DOHH2 (cell line): ENCODE measurements around the gene LYRM2.

ENCODE experiments used
- H3F3A ChIP-seq: fragments of 200-600 bp; sonication (generic), shearing (Covaris generic); 2 replicates; pipeline ENCODE4 v1.6.0; 2016; ENCODE audit warnings: antibody characterized with exemption, mild to moderate bottlenecking; ENCODE audit not compliant: control insufficient read depth, insufficient read depth
- H3K27ac ChIP-seq: fragments of 200-600 bp; sonication (generic); 2 replicates; pipeline ENCODE4 v1.5.1; 2014; ENCODE audit warnings: low read depth, mild to moderate bottlenecking, low read length, moderate library complexity
- H3K27me3 ChIP-seq: fragments of 200-600 bp; sonication (generic); 2 replicates; pipeline ENCODE4 v1.6.1; 2014; ENCODE audit warnings: mild to moderate bottlenecking, low read length, mixed read lengths; ENCODE audit not compliant: control insufficient read depth
- H3K36me3 ChIP-seq: fragments of 200-600 bp; sonication (generic); 2 replicates; pipeline ENCODE4 v1.6.1; 2014; ENCODE audit warnings: mild to moderate bottlenecking, low read length, moderate library complexity, mixed read lengths; ENCODE audit not compliant: control insufficient read depth
- H3K4me1 ChIP-seq: fragments of 200-600 bp; sonication (generic); 2 replicates; pipeline ENCODE4 v1.6.1; 2014; ENCODE audit warnings: mild to moderate bottlenecking, low read length, mixed read lengths; ENCODE audit not compliant: control insufficient read depth
- H3K4me2 ChIP-seq: fragments of 200-600 bp; sonication (generic); 2 replicates; pipeline ENCODE4 v1.6.0; 2014; ENCODE audit warnings: mild to moderate bottlenecking, low read length, moderate library complexity
- H3K4me3 ChIP-seq: fragments of 200-600 bp; sonication (generic); 2 replicates; pipeline ENCODE4 v1.5.1; 2014; ENCODE audit warnings: mild to moderate bottlenecking, low read length, mixed read lengths
- H3K79me2 ChIP-seq: fragments of 200-600 bp; sonication (generic); 2 replicates; pipeline ENCODE4 v1.6.1; 2014; ENCODE audit warnings: mild to moderate bottlenecking, low read length, mixed read lengths; ENCODE audit not compliant: control insufficient read depth
- H3K9me2 ChIP-seq: fragments of 200-600 bp; sonication (generic); replicated peaks from 2 replicates; pipeline ENCODE4 v1.6.1; 2014; ENCODE audit warnings: mild to moderate bottlenecking, low read length, mixed read lengths; ENCODE audit not compliant: control insufficient read depth
- H3K9me3 ChIP-seq: fragments of 200-600 bp; sonication (generic); 2 replicates; pipeline ENCODE4 v1.6.1; 2014; ENCODE audit warnings: antibody characterized with exemption, low read length, mixed read lengths; ENCODE audit not compliant: control insufficient read depth, insufficient read depth
- H4K20me1 ChIP-seq: fragments of 200-600 bp; sonication (generic); 2 replicates; pipeline ENCODE4 v1.6.0; 2014; ENCODE audit warnings: low read depth, mild to moderate bottlenecking, antibody characterized with exemption, low read length, moderate library complexity; ENCODE audit not compliant: control insufficient read depth, insufficient read depth
- EZH2phosphoT487 ChIP-seq: fragments of 200-600 bp; sonication (generic); IDR thresholded peaks from 2 replicates; pipeline ENCODE4 v1.6.1; 2017; ENCODE audit warnings: borderline replicate concordance, mild to moderate bottlenecking, antibody characterized with exemption, low read length, moderate library complexity, mixed read lengths
- TF ChIP-seq, protein P1 (sequence below): fragments of 200-600 bp; sonication (generic); IDR thresholded peaks from one replicate; pipeline ENCODE4 v1.5.1; 2014; ENCODE audit warnings: antibody characterized with exemption, mild to moderate bottlenecking, low read depth, low read length; ENCODE audit not compliant: poor library complexity, severe bottlenecking

Gene LYRM2

DNA sequence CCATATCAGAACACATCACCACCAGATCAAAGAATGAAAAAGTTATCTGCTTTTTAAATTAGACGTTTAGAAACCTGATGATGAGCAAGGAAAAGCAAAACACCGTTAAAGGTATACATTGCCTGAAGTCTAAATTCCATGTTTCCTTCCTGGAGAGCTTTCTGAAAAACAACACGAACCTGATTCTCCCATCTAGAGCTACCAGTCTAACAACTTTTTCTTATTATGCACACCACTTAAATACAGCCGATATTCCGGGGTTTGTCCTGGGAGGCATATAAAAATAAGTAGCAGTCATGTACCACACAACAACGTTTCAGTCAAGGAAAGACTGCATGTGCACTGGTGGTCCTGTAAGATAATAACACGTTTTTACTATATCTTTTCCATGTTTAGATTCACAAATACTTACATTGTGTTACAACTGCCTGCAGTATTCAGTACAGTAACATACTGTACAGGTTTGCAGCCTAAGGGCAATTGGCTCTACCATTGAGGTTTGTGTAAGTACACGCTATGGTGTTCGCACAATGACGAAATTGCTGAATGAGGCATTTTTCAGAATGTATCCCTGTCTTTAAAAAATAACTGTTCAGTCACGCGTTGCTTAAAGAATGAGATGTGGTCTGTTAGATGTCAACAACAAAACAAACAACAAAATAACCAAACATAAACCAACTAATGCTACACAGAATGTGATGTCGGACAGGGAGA is 19.1 kb upstream of the LYRM2 start:
- Histone ChIP-seq H3K27ac (no peak overlapping the region), H3F3A (0 out of 2 replicates have a peak, but pooled peaks cover 3% of the 10 kb centered on the region), H3K79me2 (no peaks in the 10 kb centered on the region), H3K27me3 (no peaks in the 10 kb centered on the region), H3K9me2 (no peaks in the 10 kb centered on the region), H3K9me3 (no peaks in the 10 kb centered on the region), H3K4me3 (no peak overlapping the region), H4K20me1 (no peaks in the 10 kb centered on the region), H3K4me1 (no peaks in the 10 kb centered on the region), H3K4me2 (no peak overlapping the region), H3K36me3 (peaks cover 92% of the 10 kb centered on the region)
- TF ChIP-seq, protein P1, sequence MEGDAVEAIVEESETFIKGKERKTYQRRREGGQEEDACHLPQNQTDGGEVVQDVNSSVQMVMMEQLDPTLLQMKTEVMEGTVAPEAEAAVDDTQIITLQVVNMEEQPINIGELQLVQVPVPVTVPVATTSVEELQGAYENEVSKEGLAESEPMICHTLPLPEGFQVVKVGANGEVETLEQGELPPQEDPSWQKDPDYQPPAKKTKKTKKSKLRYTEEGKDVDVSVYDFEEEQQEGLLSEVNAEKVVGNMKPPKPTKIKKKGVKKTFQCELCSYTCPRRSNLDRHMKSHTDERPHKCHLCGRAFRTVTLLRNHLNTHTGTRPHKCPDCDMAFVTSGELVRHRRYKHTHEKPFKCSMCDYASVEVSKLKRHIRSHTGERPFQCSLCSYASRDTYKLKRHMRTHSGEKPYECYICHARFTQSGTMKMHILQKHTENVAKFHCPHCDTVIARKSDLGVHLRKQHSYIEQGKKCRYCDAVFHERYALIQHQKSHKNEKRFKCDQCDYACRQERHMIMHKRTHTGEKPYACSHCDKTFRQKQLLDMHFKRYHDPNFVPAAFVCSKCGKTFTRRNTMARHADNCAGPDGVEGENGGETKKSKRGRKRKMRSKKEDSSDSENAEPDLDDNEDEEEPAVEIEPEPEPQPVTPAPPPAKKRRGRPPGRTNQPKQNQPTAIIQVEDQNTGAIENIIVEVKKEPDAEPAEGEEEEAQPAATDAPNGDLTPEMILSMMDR = no peak
- no peak for TF ChIP-seq EZH2phosphoT487

DNA sequence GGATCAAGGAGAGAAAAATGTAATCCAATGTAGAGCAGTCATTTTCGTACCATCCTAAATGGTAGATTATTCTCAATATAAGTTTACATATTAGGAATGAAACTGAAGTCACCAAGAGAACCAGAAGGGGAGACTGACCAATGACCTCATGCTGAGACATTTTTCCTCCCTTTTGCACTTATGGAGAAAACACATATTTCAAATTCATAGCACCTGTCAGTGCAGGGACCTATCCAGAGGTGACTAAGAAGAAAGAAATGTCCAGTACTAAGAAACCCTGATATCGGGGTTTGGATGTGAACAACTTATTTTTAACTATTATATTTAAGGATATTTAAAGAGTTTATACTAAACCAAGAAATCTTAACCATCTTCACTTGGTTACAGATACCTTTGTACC is 16.6 kb upstream of the LYRM2 start:
- Histone ChIP-seq H3K27me3 (no peaks in the 10 kb centered on the region), H3K4me3 (no peak overlapping the region), H3K9me2 (no peaks in the 10 kb centered on the region), H3K9me3 (no peaks in the 10 kb centered on the region), H3K4me2 (no peak overlapping the region), H3F3A (0 out of 2 replicates have a peak, but pooled peaks cover 3% of the 10 kb centered on the region), H4K20me1 (no peaks in the 10 kb centered on the region), H3K4me1 (no peaks in the 10 kb centered on the region), H3K79me2 (no peaks in the 10 kb centered on the region), H3K27ac (no peak overlapping the region), H3K36me3 (peaks cover 90% of the 10 kb centered on the region)
- TF ChIP-seq EZH2phosphoT487 = no peak
- TF ChIP-seq, protein P1 = no peak

DNA sequence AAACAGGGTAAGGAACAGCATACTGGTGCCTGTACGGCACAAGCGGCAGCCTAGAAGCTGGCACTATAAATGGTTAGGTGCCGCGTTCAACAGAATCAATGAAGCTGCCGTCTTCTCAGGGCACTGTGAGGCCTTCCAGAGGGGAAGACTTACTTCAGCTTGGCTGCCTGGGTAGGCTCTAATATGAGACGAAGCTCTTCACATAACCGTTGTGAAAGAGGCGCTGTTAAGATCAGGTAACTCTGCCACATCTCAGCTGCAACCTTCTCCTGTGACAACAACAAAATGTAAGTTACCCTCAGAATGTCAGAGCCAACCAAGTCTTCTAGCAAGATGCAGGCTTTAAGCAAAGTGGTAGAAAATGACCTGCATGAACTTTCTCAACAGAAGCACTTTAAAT is 12.0 kb upstream of the LYRM2 start:
- Histone ChIP-seq H3K4me3 (no peak overlapping the region), H3K9me2 (no peaks in the 10 kb centered on the region), H3K27me3 (no peaks in the 10 kb centered on the region), H3K4me1 (no peaks in the 10 kb centered on the region), H3K4me2 (no peak overlapping the region), H4K20me1 (no peaks in the 10 kb centered on the region), H3F3A (0 out of 2 replicates have a peak, but pooled peaks cover 3% of the 10 kb centered on the region), H3K27ac (no peak overlapping the region), H3K36me3 (peaks cover 91% of the 10 kb centered on the region), H3K79me2 (no peaks in the 10 kb centered on the region), H3K9me3 (no peaks in the 10 kb centered on the region)
- TF ChIP-seq, protein P1 = no peak
- no peak for TF ChIP-seq EZH2phosphoT487
